Measurements from ENCODE around the gene AOC3. TPM values are rescaled to one million over a fixed set of nuclear protein-coding genes. Genes with fewer than 3 reads are reported as not detected.

Gene AOC3
- polyA plus RNA-seq, 1 of the 3 experiments (the other 2 are of a cell fraction), result 0.03 TPM

DNA sequence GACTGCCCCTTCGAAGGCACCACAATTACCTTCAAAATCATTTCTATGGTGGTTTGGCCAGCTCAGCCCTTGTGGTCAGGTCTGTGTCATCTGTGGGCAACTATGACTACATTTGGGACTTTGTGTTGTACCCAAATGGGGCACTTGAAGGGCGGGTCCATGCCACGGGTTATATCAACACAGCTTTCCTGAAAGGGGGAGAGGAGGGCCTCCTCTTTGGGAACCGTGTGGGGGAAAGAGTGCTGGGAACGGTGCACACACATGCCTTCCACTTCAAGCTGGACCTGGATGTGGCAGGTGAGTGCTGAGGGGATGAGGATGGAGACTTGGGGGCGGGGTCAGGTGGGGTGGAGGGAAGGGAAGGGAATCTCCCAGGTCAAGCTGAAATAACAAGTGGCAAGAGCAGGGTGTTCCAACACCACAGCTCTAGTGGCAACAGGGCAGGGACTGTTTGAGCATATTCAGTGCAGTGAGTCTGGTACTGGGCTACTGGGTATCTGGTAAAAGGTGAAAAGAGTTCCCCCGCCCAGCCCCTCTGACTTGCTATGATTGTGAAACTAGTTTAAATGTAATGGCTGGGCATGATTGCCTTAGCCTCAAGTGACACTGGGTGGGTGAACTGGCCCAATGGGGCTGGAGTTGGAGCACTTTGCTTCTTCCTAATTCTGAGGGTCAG is 4.9 kb upstream of the AOC3 start:
- no peak for DNase-seq
- H3K79me2 ChIP-seq (ENCODE audit: insufficient read depth), result no peaks in the 10 kb centered on the region
- no peaks in the 10 kb centered on the region for H3K9me3 ChIP-seq
- no peak overlapping the region for H3K4me3 ChIP-seq (ENCODE audit: low read depth in 2 of 2, low read length in 1 of 2)
- H4K20me1 ChIP-seq (ENCODE audit: insufficient read depth), result 0 out of 2 replicates have a peak, but pooled peaks cover 10% of the 10 kb centered on the region
- H3F3A ChIP-seq (replicated peaks; ENCODE audit: insufficient read depth), result peaks cover 14% of the 10 kb centered on the region
- H3K36me3 ChIP-seq (replicated peaks in 1 of 2; ENCODE audit: control insufficient read depth in 1 of 2, insufficient read depth in 2 of 2, low read length in 1 of 2), result peaks cover 19 to 48% of the 10 kb centered on the region in 2 experiments
- ChIA-PET CTCF (interaction anchor here (1.2 to 4.7 kb wide), 7 partner anchors 12 to 152 kb away, joined by 3 to 34 read pairs (median 19); partner anchors contain the start of genes BECN1 and RPL27), POLR2A (no interaction called here)
- H3K27me3 ChIP-seq (ENCODE audit: insufficient read depth), result no peaks in the 10 kb centered on the region
- no peak overlapping the region for H3K27ac ChIP-seq (ENCODE audit: low read depth in 2 of 2, low read length in 1 of 2)
- no peak for TF ChIP-seq GATA2 (CRISPR knock-in tag; IDR thresholded peaks at IDR 0.05)
- H2AFZ ChIP-seq (ENCODE audit: low read depth), result no peak overlapping the region
- H3K9me2 ChIP-seq, result no peaks in the 10 kb centered on the region
- H3K9ac ChIP-seq, result no peak overlapping the region
- peaks cover 0 to 4% of the 10 kb centered on the region in 2 experiments; a peak in 1 of 4 replicates for H3K4me1 ChIP-seq (ENCODE audit: control insufficient read depth in 1 of 2, insufficient read depth in 2 of 2, low read depth in 1 of 2, low read length in 1 of 2)
- no peak overlapping the region for H3K4me2 ChIP-seq
- WGBS (ENCODE audit: low lambda C conversion rate), result 86% methylated on average over 6 of the region's 7 CpGs

- DNase-seq, result no peak
- TF ChIP-seq NRF1 (IDR thresholded peaks at IDR 0.05; ENCODE audit: low read depth, low read length) (no peak), EP300 (IDR thresholded peaks at IDR 0.05; ENCODE audit: borderline replicate concordance in 1 of 2, low read depth in 1 of 2, low read length in 1 of 2) (no peak), CTCF (IDR thresholded peaks at IDR 0.05) (no peak), FOXM1 (IDR thresholded peaks at IDR 0.05; ENCODE audit: low read depth) (no peak), USF2 (IDR thresholded peaks at IDR 0.05; ENCODE audit: borderline replicate concordance, low read depth, low read length) (no peak), JUND (IDR thresholded peaks at IDR 0.05) (no peak), NFIC (IDR thresholded peaks at IDR 0.05; ENCODE audit: borderline replicate concordance) (no peak), TEAD4 (IDR thresholded peaks at IDR 0.05; ENCODE audit: borderline replicate concordance, insufficient read depth) (no peak), RXRA (IDR thresholded peaks at IDR 0.05; ENCODE audit: borderline replicate concordance, low read depth) (no peak)
- TF ChIP-seq, protein P1, sequence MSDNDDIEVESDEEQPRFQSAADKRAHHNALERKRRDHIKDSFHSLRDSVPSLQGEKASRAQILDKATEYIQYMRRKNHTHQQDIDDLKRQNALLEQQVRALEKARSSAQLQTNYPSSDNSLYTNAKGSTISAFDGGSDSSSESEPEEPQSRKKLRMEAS (IDR thresholded peaks at IDR 0.05; ENCODE audit: low read depth), result no peak
- TF ChIP-seq, protein P2, sequence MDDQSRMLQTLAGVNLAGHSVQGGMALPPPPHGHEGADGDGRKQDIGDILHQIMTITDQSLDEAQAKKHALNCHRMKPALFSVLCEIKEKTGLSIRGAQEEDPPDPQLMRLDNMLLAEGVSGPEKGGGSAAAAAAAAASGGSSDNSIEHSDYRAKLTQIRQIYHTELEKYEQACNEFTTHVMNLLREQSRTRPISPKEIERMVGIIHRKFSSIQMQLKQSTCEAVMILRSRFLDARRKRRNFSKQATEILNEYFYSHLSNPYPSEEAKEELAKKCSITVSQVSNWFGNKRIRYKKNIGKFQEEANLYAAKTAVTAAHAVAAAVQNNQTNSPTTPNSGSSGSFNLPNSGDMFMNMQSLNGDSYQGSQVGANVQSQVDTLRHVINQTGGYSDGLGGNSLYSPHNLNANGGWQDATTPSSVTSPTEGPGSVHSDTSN (IDR thresholded peaks at IDR 0.05), result no peak
- TF ChIP-seq, protein P3, sequence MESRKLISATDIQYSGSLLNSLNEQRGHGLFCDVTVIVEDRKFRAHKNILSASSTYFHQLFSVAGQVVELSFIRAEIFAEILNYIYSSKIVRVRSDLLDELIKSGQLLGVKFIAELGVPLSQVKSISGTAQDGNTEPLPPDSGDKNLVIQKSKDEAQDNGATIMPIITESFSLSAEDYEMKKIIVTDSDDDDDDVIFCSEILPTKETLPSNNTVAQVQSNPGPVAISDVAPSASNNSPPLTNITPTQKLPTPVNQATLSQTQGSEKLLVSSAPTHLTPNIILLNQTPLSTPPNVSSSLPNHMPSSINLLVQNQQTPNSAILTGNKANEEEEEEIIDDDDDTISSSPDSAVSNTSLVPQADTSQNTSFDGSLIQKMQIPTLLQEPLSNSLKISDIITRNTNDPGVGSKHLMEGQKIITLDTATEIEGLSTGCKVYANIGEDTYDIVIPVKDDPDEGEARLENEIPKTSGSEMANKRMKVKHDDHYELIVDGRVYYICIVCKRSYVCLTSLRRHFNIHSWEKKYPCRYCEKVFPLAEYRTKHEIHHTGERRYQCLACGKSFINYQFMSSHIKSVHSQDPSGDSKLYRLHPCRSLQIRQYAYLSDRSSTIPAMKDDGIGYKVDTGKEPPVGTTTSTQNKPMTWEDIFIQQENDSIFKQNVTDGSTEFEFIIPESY (IDR thresholded peaks at IDR 0.05; ENCODE audit: borderline replicate concordance, low read depth), result no peak
Measured at GRCh38 chr17:42846594-42847280, 4.3 kb upstream of the AOC3 start.

More at GRCh38 chr17:42846594-42847280, 4.3 kb upstream of the AOC3 start:
- 66% methylated on average over 8 of the region's 9 CpGs for WGBS (ENCODE audit: low lambda C conversion rate)
- no peaks in the 10 kb centered on the region for H3K9me3 ChIP-seq
- H3K27ac ChIP-seq (ENCODE audit: low read depth in 2 of 2, low read length in 1 of 2), result no peak overlapping the region
- no peak overlapping the region for H3K9ac ChIP-seq
- peaks cover 7% of the 10 kb centered on the region for H3F3A ChIP-seq (replicated peaks; ENCODE audit: insufficient read depth)
- peaks cover 0 to 4% of the 10 kb centered on the region in 2 experiments; a peak in 1 of 4 replicates for H3K4me1 ChIP-seq (ENCODE audit: control insufficient read depth in 1 of 2, insufficient read depth in 2 of 2, low read depth in 1 of 2, low read length in 1 of 2)
- H2AFZ ChIP-seq (ENCODE audit: low read depth), result no peak overlapping the region
- POLR2A ChIA-PET, result no interaction called here
- no peaks in the 10 kb centered on the region for H3K27me3 ChIP-seq (ENCODE audit: insufficient read depth)
- H3K4me2 ChIP-seq, result no peak overlapping the region
- H3K36me3 ChIP-seq (replicated peaks in 1 of 2; ENCODE audit: control insufficient read depth in 1 of 2, insufficient read depth in 2 of 2, low read length in 1 of 2), result peaks cover 12 to 41% of the 10 kb centered on the region in 2 experiments
- CTCF ChIA-PET, result interaction anchor here (1.3 to 1.5 kb wide), 2 partner anchors 82 to 151 kb away, joined by 3 read pairs; partner anchors contain the start of gene RPL27
- H3K9me2 ChIP-seq, result no peaks in the 10 kb centered on the region
- H4K20me1 ChIP-seq (ENCODE audit: insufficient read depth), result 0 out of 2 replicates have a peak, but pooled peaks cover 10% of the 10 kb centered on the region
- H3K4me3 ChIP-seq (ENCODE audit: low read depth in 2 of 2, low read length in 1 of 2), result no peak overlapping the region
- H3K79me2 ChIP-seq (ENCODE audit: insufficient read depth), result no peaks in the 10 kb centered on the region
